ENCODE measurements around the gene SLC4A5. TPM values are rescaled to one million over a fixed set of nuclear protein-coding genes. Genes with fewer than 3 reads are reported as not detected.

The SLC4A5 gene
- total and polyA plus RNA-seq, 2 of the 8 experiments (the other 6 are each of a cell fraction or from before 2014, with no cell fraction given), result 0.42 to 0.52 TPM

- no peak overlapping the region for H3K4me3 ChIP-seq (ENCODE audit: extremely low read depth in 1 of 4, insufficient read depth in 2 of 4, low read depth in 3 of 4, low read length in 4 of 4)
- H3K18ac ChIP-seq (ENCODE audit: extremely low read depth, low read length), result no peak overlapping the region
- no peak overlapping the region for H3K4ac ChIP-seq (replicated peaks; ENCODE audit: insufficient read length, low read depth, low read length)
- H2BK20ac ChIP-seq (ENCODE audit: low read length), result no peak overlapping the region
- H2AK5ac ChIP-seq (ENCODE audit: low read depth, low read length), result no peak overlapping the region
- no peaks in the 10 kb centered on the region for H3K79me2 ChIP-seq (ENCODE audit: control insufficient read depth in 1 of 2, insufficient read depth in 2 of 2, low read length in 2 of 2)
- peaks cover 0 to 3% of the 10 kb centered on the region in 2 experiments for H4K20me1 ChIP-seq (replicated peaks in 1 of 2; ENCODE audit: control insufficient read depth in 1 of 2, insufficient read depth in 2 of 2, low read length in 2 of 2)
- no peak overlapping the region for H2BK12ac ChIP-seq (ENCODE audit: low read depth, low read length)
- H3K56ac ChIP-seq (replicated peaks; ENCODE audit: insufficient read length, low read depth, low read length), result no peak overlapping the region
- no peak overlapping the region for H4K5ac ChIP-seq (ENCODE audit: insufficient read length, low read depth, low read length)
- no peak overlapping the region for H2BK15ac ChIP-seq (ENCODE audit: low read length)
- no peak overlapping the region for H4K91ac ChIP-seq (replicated peaks; ENCODE audit: insufficient read length, low read length)
- CTCF ChIA-PET (ENCODE audit: partially characterized antibody), result interaction anchor here (0.7 to 6.9 kb wide), 21 partner anchors 9 to 135 kb away, joined by 3 to 98 read pairs (median 4); partner anchors contain the start of genes DCTN1 and SLC4A5
- FAIRE-seq (no peak), DNase-seq (ENCODE audit: low read depth in 1 of 2, low spot score in 2 of 2) (no peak)
- TF ChIP-seq ASH2L (IDR thresholded peaks at IDR 0.05; ENCODE audit: low read length), result no peak
- no peak for TF ChIP-seq PHF8 (conservative IDR thresholded peaks at IDR 0.05; ENCODE audit: low read depth, low read length)
- no peak for TF ChIP-seq TEAD4 (IDR thresholded peaks at IDR 0.05; ENCODE audit: low read depth, low read length)
- TF ChIP-seq CBX5 (IDR thresholded peaks at IDR 0.05; ENCODE audit: low read depth, low read length), result no peak
- TF ChIP-seq FOSL1 (IDR thresholded peaks at IDR 0.05; ENCODE audit: insufficient read depth, low read depth, low read length), result no peak
- TF ChIP-seq TAF7 (optimal IDR thresholded peaks at IDR 0.05; ENCODE audit: borderline replicate concordance, low read depth, low read length), result no peak
- TF ChIP-seq RNF2 (IDR thresholded peaks at IDR 0.05; ENCODE audit: borderline replicate concordance, low read depth, low read length, missing control alignments, poor library complexity, severe bottlenecking), result no peak
- no peak for TF ChIP-seq KDM1A (IDR thresholded peaks at IDR 0.05; ENCODE audit: borderline replicate concordance, low read length)
- TF ChIP-seq BCL11A (IDR thresholded peaks at IDR 0.05; ENCODE audit: low read depth in 2 of 2, low read length in 2 of 2), result no peak
- no peak for TF ChIP-seq CBX8 (IDR thresholded peaks at IDR 0.05; ENCODE audit: borderline replicate concordance, low read depth, low read length)
- no peak overlapping the region for H3K4me2 ChIP-seq (ENCODE audit: insufficient read depth in 1 of 2, low read depth in 2 of 2, low read length in 2 of 2)
- H2BK5ac ChIP-seq (ENCODE audit: low read depth, low read length), result no peak overlapping the region
- no peak overlapping the region for H2AFZ ChIP-seq (ENCODE audit: low read length)
- peaks cover 20% of the 10 kb centered on the region; the same call in 1 of the 2 replicates for H3K23me2 ChIP-seq (ENCODE audit: low read depth, low read length)
- no peak overlapping the region for H3K14ac ChIP-seq (ENCODE audit: insufficient read length)
- no peaks in the 10 kb centered on the region for H3K27me3 ChIP-seq (replicated peaks in 1 of 4; ENCODE audit: control insufficient read depth in 3 of 4, extremely low read depth in 1 of 4, insufficient read depth in 3 of 4, low read length in 3 of 4)
- no peaks in the 10 kb centered on the region for H3K9me3 ChIP-seq (ENCODE audit: insufficient read depth in 2 of 2, low read depth in 1 of 2, low read length in 1 of 2)
- POLR2A ChIA-PET (ENCODE audit: partially characterized antibody), result no interaction called here
- H3K4me1 ChIP-seq (replicated peaks in 1 of 4; ENCODE audit: control insufficient read depth in 3 of 4, insufficient read depth in 4 of 4, low read length in 3 of 4), result peaks cover 0 to 4% (median 0%) of the 10 kb centered on the region in 4 experiments; a peak in 2 of 7 replicates
- H3K79me1 ChIP-seq (ENCODE audit: low read depth, low read length), result no peaks in the 10 kb centered on the region
- H3K36me3 ChIP-seq (ENCODE audit: control insufficient read depth in 2 of 4, insufficient read depth in 4 of 4, low read length in 3 of 4), result no peaks in the 10 kb centered on the region; a peak in 2 of 8 replicates
- H4K8ac ChIP-seq (ENCODE audit: extremely low read depth, insufficient read depth, low read length), result no peak overlapping the region
- H3K9ac ChIP-seq (replicated peaks in 1 of 4; ENCODE audit: extremely low read depth in 1 of 4, low read depth in 3 of 4, low read length in 3 of 4), result no peak overlapping the region
- no peak overlapping the region for H2BK120ac ChIP-seq (replicated peaks; ENCODE audit: low read depth, low read length)
- 79% methylated on average over 3 of the region's 3 CpGs; no CpG with 5 or more reads in 1 of the 2 experiments for WGBS, 2 experiments (ENCODE audit: extremely low coverage in 1 of 2, insufficient coverage in 1 of 2, insufficient read length in 1 of 2, insufficient replicate concordance in 2 of 2, low coverage in 1 of 2, low lambda C conversion rate in 2 of 2, missing lambda C conversion rate in 1 of 2)
- no peak overlapping the region for H3K23ac ChIP-seq (ENCODE audit: insufficient read length)
- H3K27ac ChIP-seq (ENCODE audit: low read depth, low read length), result no peak overlapping the region
These were observed 10.6 kb downstream of the SLC4A5 start for GRCh38 chr2:74332550-74333174.

Measured in H1 (cell line).